H9 (cell line): Measurements from ENCODE around the gene AP3S2. TPM values are rescaled to one million over a fixed set of nuclear protein-coding genes. Genes with fewer than 3 reads are reported as not detected.

Experiments used
- DNase-seq: peaks from one replicate; pipeline ENCODE4 v3.0.0-alpha.2; 2017
- H2AFZ ChIP-seq: one replicate; pipeline ENCODE4 v1.6.1; 2013; ENCODE audit warnings: mild to moderate bottlenecking, low read length, control low read depth, moderate library complexity
- H2AK5ac ChIP-seq: 2 replicates; pipeline ENCODE4 v1.6.1; 2013; ENCODE audit warnings: low read length, control low read depth, mixed read lengths; ENCODE audit not compliant: insufficient read length
- H2BK120ac ChIP-seq: one replicate; pipeline ENCODE4 v1.6.1; 2013; ENCODE audit warnings: low read depth, mild to moderate bottlenecking, low read length, control low read depth, inconsistent platforms; ENCODE audit not compliant: poor library complexity, severe bottlenecking
- H2BK12ac ChIP-seq: 2 replicates; pipeline ENCODE4 v1.6.1; 2013; ENCODE audit warnings: low read length, control low read depth, mixed read lengths, low read depth; ENCODE audit not compliant: insufficient read length
- H2BK15ac ChIP-seq: 2 replicates; pipeline ENCODE4 v1.6.1; 2013; ENCODE audit warnings: low read depth, low read length, control low read depth
- H2BK20ac ChIP-seq: one replicate; pipeline ENCODE4 v1.6.1; 2013; ENCODE audit warnings: low read depth, mild to moderate bottlenecking, low read length, control low read depth, inconsistent platforms; ENCODE audit not compliant: poor library complexity, severe bottlenecking
- H2BK5ac ChIP-seq: 2 replicates; pipeline ENCODE4 v1.6.1; 2013; ENCODE audit warnings: low read length, control low read depth, mixed read lengths; ENCODE audit not compliant: insufficient read length
- H3K14ac ChIP-seq: 2 replicates; pipeline ENCODE4 v1.6.1; 2013; ENCODE audit warnings: low read length, control low read depth; ENCODE audit not compliant: insufficient read depth
- H3K18ac ChIP-seq: 2 replicates; pipeline ENCODE4 v1.6.1; 2013; ENCODE audit warnings: low read depth, mild to moderate bottlenecking, mixed read lengths, low read length, control low read depth; ENCODE audit not compliant: insufficient read length
- H3K23ac ChIP-seq: 2 replicates; pipeline ENCODE4 v1.6.1; 2013; ENCODE audit warnings: low read length, control low read depth, mixed read lengths, low read depth; ENCODE audit not compliant: insufficient read length
- H3K23me2 ChIP-seq: 2 replicates; pipeline ENCODE4 v1.6.1; 2013; ENCODE audit warnings: low read depth, mild to moderate bottlenecking, mixed read lengths, low read length, control low read depth; ENCODE audit not compliant: insufficient read length, poor library complexity, severe bottlenecking
- H3K27ac ChIP-seq: 2 replicates; pipeline ENCODE4 v1.5.1; 2013; ENCODE audit warnings: low read length, control low read depth, mixed read lengths, low read depth; ENCODE audit not compliant: insufficient read length
- H3K27me3 ChIP-seq: 2 replicates; pipeline ENCODE4 v1.6.1; 2013; ENCODE audit warnings: low read length, control low read depth, inconsistent platforms; ENCODE audit not compliant: insufficient read depth
- H3K4ac ChIP-seq: 2 replicates; pipeline ENCODE4 v1.6.1; 2013; ENCODE audit warnings: low read depth, mild to moderate bottlenecking, control low read depth, inconsistent platforms, low read length, moderate library complexity
- H3K4me1 ChIP-seq: 2 replicates; pipeline ENCODE4 v1.6.1; 2013; ENCODE audit warnings: low read length, control low read depth, inconsistent platforms; ENCODE audit not compliant: insufficient read depth
- H3K4me2 ChIP-seq: 2 replicates; pipeline ENCODE4 v1.6.1; 2013; ENCODE audit warnings: low read length, control low read depth, mixed read lengths; ENCODE audit not compliant: insufficient read length, insufficient read depth
- H3K56ac ChIP-seq: 2 replicates; pipeline ENCODE4 v1.6.1; 2013; ENCODE audit warnings: low read depth, mild to moderate bottlenecking, mixed read lengths, low read length, control low read depth; ENCODE audit not compliant: insufficient read length
- H3K79me1 ChIP-seq: 2 replicates; pipeline ENCODE4 v1.6.1; 2013; ENCODE audit warnings: low read depth, mild to moderate bottlenecking, moderate library complexity, low read length, control low read depth, inconsistent platforms; ENCODE audit not compliant: insufficient read depth, poor library complexity, severe bottlenecking
- H3K79me2 ChIP-seq: 2 replicates; pipeline ENCODE4 v1.6.1; 2013; ENCODE audit warnings: low read length, control low read depth, inconsistent platforms; ENCODE audit not compliant: insufficient read depth
- H3K9ac ChIP-seq: 2 replicates; pipeline ENCODE4 v1.6.1; 2013; ENCODE audit warnings: low read length, control low read depth, mixed read lengths; ENCODE audit not compliant: insufficient read length; ENCODE audit errors: extremely low read depth
- H3K9me3 ChIP-seq: one replicate; pipeline ENCODE4 v1.6.1; 2013; ENCODE audit warnings: low read depth, low read length, inconsistent platforms; ENCODE audit not compliant: control insufficient read depth
- H3T11ph ChIP-seq: one replicate; pipeline ENCODE4 v1.6.1; 2013; ENCODE audit warnings: mild to moderate bottlenecking, low read length, control low read depth, inconsistent platforms
- H4K20me1 ChIP-seq: one replicate; pipeline ENCODE4 v1.6.1; 2013; ENCODE audit not compliant: control insufficient read depth, insufficient read length, insufficient read depth
- H4K5ac ChIP-seq: 2 replicates; pipeline ENCODE4 v1.6.1; 2013; ENCODE audit warnings: low read depth, mild to moderate bottlenecking, mixed read lengths, low read length, control low read depth; ENCODE audit not compliant: insufficient read length
- H4K8ac ChIP-seq: replicated peaks from 2 replicates; pipeline ENCODE4 v1.6.1; 2013; ENCODE audit warnings: low read length, control low read depth, mixed read lengths, low read depth; ENCODE audit not compliant: insufficient read length
- H4K91ac ChIP-seq: 2 replicates; pipeline ENCODE4 v1.6.1; 2013; ENCODE audit warnings: low read depth, mild to moderate bottlenecking, moderate library complexity, mixed read lengths, low read length, control low read depth; ENCODE audit not compliant: insufficient read length
- H3K27ac Mint-ChIP-seq, 3 experiments: 2 replicates in 2 of 3; 3 replicates in 1 of 3; pipeline ENCODE4 v1.8.0; 2020 to 2021; ENCODE audit warnings: mixed read lengths in 3 of 3, mild to moderate bottlenecking in 1 of 3, moderate library complexity in 1 of 3
- H3K27me3 Mint-ChIP-seq: 2 replicates; pipeline ENCODE4 v1.8.0; 2021; ENCODE audit warnings: low read depth, mild to moderate bottlenecking, moderate library complexity, mixed read lengths
- H3K36me3 Mint-ChIP-seq, 3 experiments: 2 replicates in 2 of 3; 3 replicates in 1 of 3; pipeline ENCODE4 v1.8.0; 2020 to 2021; ENCODE audit warnings: low read depth in 3 of 3, mixed read lengths in 3 of 3; ENCODE audit not compliant: insufficient read depth in 1 of 3
- H3K4me1 Mint-ChIP-seq, 2 experiments: 2 replicates each; pipeline ENCODE4 v1.8.0; 2020; ENCODE audit warnings: mixed read lengths in 2 of 2
- H3K4me3 Mint-ChIP-seq, 2 experiments: 2 replicates in 1 of 2; 3 replicates in 1 of 2; pipeline ENCODE4 v1.8.0; 2020 to 2021; ENCODE audit warnings: mild to moderate bottlenecking in 2 of 2, mixed read lengths in 2 of 2, moderate library complexity in 1 of 2
- H3K9me3 Mint-ChIP-seq, 2 experiments: 2 replicates in 1 of 2; 3 replicates in 1 of 2; pipeline ENCODE4 v1.8.0; 2020; ENCODE audit warnings: mild to moderate bottlenecking in 2 of 2, mixed read lengths in 2 of 2, moderate library complexity in 1 of 2
- CTCF ChIP-seq: fragments of 200-600 bp; sonication (generic); conservative IDR thresholded peaks from 3 replicates; pipeline ENCODE4 v1.8.0; 2021; ENCODE audit warnings: antibody characterized with exemption, mild to moderate bottlenecking
- WGBS: extraction: QIAGEN DNeasy Blood & Tissue Kit; methylation state at CpG from one replicate; pipeline ENCODE4 v1.1.7; 2013; ENCODE audit warnings: missing lambda C conversion rate, low lambda C conversion rate, mixed read lengths; ENCODE audit not compliant: insufficient read length; ENCODE audit errors: extremely low coverage; 5-methylcytosine and 5-hydroxymethylcytosine counted together
- total RNA-seq: library from RNA; stranded (reverse); gene quantifications from 2 replicates; pipeline ENCODE4 v1.2.1, GENCODE V29; 2021

The AP3S2 gene
- total RNA-seq, 1 experiment from 2014 or later, result 33.9 TPM

- no peaks in the 10 kb centered on the region for H3K27me3 ChIP-seq
- H3K79me1 ChIP-seq, result no peaks in the 10 kb centered on the region
- no peak overlapping the region for H4K91ac ChIP-seq
- H2AFZ ChIP-seq, result no peak overlapping the region
- no peaks in the 10 kb centered on the region for H3K79me2 ChIP-seq
- no peak overlapping the region for H3K14ac ChIP-seq
- H3K23me2 ChIP-seq, result no peaks in the 10 kb centered on the region
- Mint-ChIP-seq H3K4me3 (no peak overlapping the region), H3K27ac (no peak overlapping the region), H3K36me3 (peaks cover 4 to 49% (median 40%) of the 10 kb centered on the region in 3 experiments; a peak in 6 of 7 replicates), H3K27me3 (no peaks in the 10 kb centered on the region), H3K4me1 (peaks cover 0 to 5% of the 10 kb centered on the region in 2 experiments; a peak in 2 of 4 replicates), H3K9me3 (no peaks in the 10 kb centered on the region)
- no peak overlapping the region for H3K4ac ChIP-seq
- no peak overlapping the region for H3K23ac ChIP-seq
- no peak overlapping the region for H2BK20ac ChIP-seq
- H3K27ac ChIP-seq, result no peak overlapping the region
- no peak overlapping the region for H3T11ph ChIP-seq
- no peak overlapping the region for H3K9ac ChIP-seq
- no peak for DNase-seq
- no CpG with 5 or more reads among the region's 1 CpG for WGBS
- H2BK12ac ChIP-seq, result no peak overlapping the region
- H4K20me1 ChIP-seq, result no peaks in the 10 kb centered on the region
- H2BK15ac ChIP-seq, result no peak overlapping the region
- H4K5ac ChIP-seq, result no peak overlapping the region
- TF ChIP-seq CTCF, result no peak
- H3K18ac ChIP-seq, result no peak overlapping the region
- no peak overlapping the region for H3K4me2 ChIP-seq
- no peak overlapping the region for H2BK5ac ChIP-seq
- H4K8ac ChIP-seq, result no peak overlapping the region
- H3K56ac ChIP-seq, result no peak overlapping the region
- H2AK5ac ChIP-seq, result no peak overlapping the region
- no peaks in the 10 kb centered on the region for H3K4me1 ChIP-seq
- no peak overlapping the region for H2BK120ac ChIP-seq
- no peaks in the 10 kb centered on the region for H3K9me3 ChIP-seq
Observed at GRCh38 chr15:89880727-89881126, 13.1 kb downstream of the AP3S2 start.
